Heart right ventricle (tissue), 12 donors: ENCODE measurements around the gene AP2A1. TPM values are rescaled to one million over a fixed set of nuclear protein-coding genes. Genes with fewer than 3 reads are reported as not detected.

Experiments
- microRNA-seq, 2 donors: library from miRNA; unstranded; fragments of <30 nt; microRNA quantifications; one replicate each; pipeline ENCODE4 v1.2.0, GENCODE V29; 2021
- polyA plus RNA-seq, 2 donors: library from polyadenylated mRNA; stranded (reverse); fragments of 200-250 nt; gene quantifications; one replicate each; pipeline ENCODE4 v1.2.3, GENCODE V29; 2013
- total RNA-seq, 10 donors: library from RNA; stranded (reverse); fragmentation: NEBNext Ultra II Directional in 3 of 10; extraction: Animal tissue kit (Norgen Biotek cat#: 25700) in 3 of 10; gene quantifications; one replicate each; pipeline versions ENCODE4 v1.2.1 to v1.2.4, GENCODE V29; 2021 to 2023
- donor health status: ischemic (EF 13 %, LVEDD 7.1; RV severe dilation, severe dysfunction).
- donor health status: healthy with polysubstance abuse.
- donor health status: DM: no; HTN: yes; CAD: no.
- donor health status: DM: no; HTN: no; CAD: no.
- donor health status: ischemic (EF 25% LVEDD 6.9; RV normal size, moderate dysfunction).
- donor health status: ischemic (EF 25% LVEDD 5.7; RV mildly dilated, moderate dysfunction).
- donor health status: healthy.
- donor health status: nonischemic (EF 11% LVEDD 7.7; RV severe dilation, severe dysfunction).
- donor health status: DM: yes; HTN: yes; CAD: no.
- donor health status: PGD.
- donor health status: ischemic (EF 29% LVEDD 5.4; RV normal size, mild dysfunction).
- donor health status: nonischemic (EF 23%, LVEDD 6.1; RV moderate dilation, normal function).

The AP2A1 gene
- total and polyA plus RNA-seq, 12 donors = 36.1 to 108 (median 62.6) TPM

Small RNA genes within 50 kb of the gene (microRNA-seq; reads per million reads assigned to microRNA genes)
- gene MIR4749 (0 to 0.51 reads per million in 2 donors), gene MIR6799 (0 reads per million in 2 donors), gene MIR6800 (0 reads per million in 2 donors)

Other genes with a start within 250 kb of the AP2A1 start
- gene RCN3, start 239.0 kb upstream of the AP2A1 start, total RNA-seq = 10 to 100 TPM in 2 of 10 donors, 1 to 10 TPM in 8; 4.7 to 23.4 (median 6.1) TPM
- gene RCN3, start 239.0 kb upstream of the AP2A1 start, polyA plus RNA-seq = 10 to 100 TPM; 23.6 to 38.3 TPM
- gene NOSIP, start 186.4 kb upstream of the AP2A1 start, total RNA-seq = 10 to 100 TPM; 38.0 to 53.9 (median 45.1) TPM
- gene NOSIP, start 186.4 kb upstream of the AP2A1 start, polyA plus RNA-seq = 100 to 1,000 TPM in 1 of 2 donors, 10 to 100 TPM in 1; 82.6 to 120 TPM
- 1 to 10 TPM in 1 of 10 donors, under 1 TPM in 9; 0.34 to 1.0 (median 0.57) TPM for gene PRRG2, start 185.7 kb upstream of the AP2A1 start, total RNA-seq
- 1 to 10 TPM; 1.1 to 2.4 TPM for gene PRRG2, start 185.7 kb upstream of the AP2A1 start, polyA plus RNA-seq
- gene PRR12, start 175.8 kb upstream of the AP2A1 start, total RNA-seq = 10 to 100 TPM; 11.2 to 19.2 (median 16.7) TPM
- gene PRR12, start 175.8 kb upstream of the AP2A1 start, polyA plus RNA-seq = 10 to 100 TPM in 1 of 2 donors, 1 to 10 TPM in 1; 5.2 to 11.1 TPM
- 100 to 1,000 TPM in 7 of 10 donors, 10 to 100 TPM in 3; 90.4 to 141 (median 113) TPM for gene RRAS, start 126.9 kb upstream of the AP2A1 start, total RNA-seq
- gene RRAS, start 126.9 kb upstream of the AP2A1 start, polyA plus RNA-seq = 100 to 1,000 TPM; 208 to 215 TPM
- 10 to 100 TPM; 41.6 to 60.5 (median 45.2) TPM for gene SCAF1, start 124.8 kb upstream of the AP2A1 start, total RNA-seq
- gene SCAF1, start 124.8 kb upstream of the AP2A1 start, polyA plus RNA-seq = 10 to 100 TPM; 20.2 to 25.8 TPM
- 10 to 100 TPM; 22.3 to 39.4 (median 24.7) TPM for gene IRF3, start 101.1 kb upstream of the AP2A1 start, total RNA-seq
- 10 to 100 TPM; 67.8 to 84.2 TPM for gene IRF3, start 101.1 kb upstream of the AP2A1 start, polyA plus RNA-seq
- 10 to 100 TPM in 5 of 10 donors, 1 to 10 TPM in 5; 7.8 to 14.6 (median 9.8) TPM for gene BCL2L12, start 101.1 kb upstream of the AP2A1 start, total RNA-seq
- 10 to 100 TPM in 1 of 2 donors, 1 to 10 TPM in 1; 8.6 to 19.6 TPM for gene BCL2L12, start 101.1 kb upstream of the AP2A1 start, polyA plus RNA-seq
- 100 to 1,000 TPM; 112 to 146 (median 127) TPM for gene PRMT1, start 89.7 kb upstream of the AP2A1 start, total RNA-seq
- 100 to 1,000 TPM in 1 of 2 donors, 10 to 100 TPM in 1; 80.0 to 270 TPM for gene PRMT1, start 89.7 kb upstream of the AP2A1 start, polyA plus RNA-seq
- under 1 TPM; 0.16 to 0.74 (median 0.47) TPM for gene ADM5, start 77.4 kb upstream of the AP2A1 start, total RNA-seq
- gene ADM5, start 77.4 kb upstream of the AP2A1 start, polyA plus RNA-seq = 1 to 10 TPM; 1.1 to 1.6 TPM
- gene CPT1C, start 75.9 kb upstream of the AP2A1 start, total RNA-seq = 1 to 10 TPM; 1.4 to 3.6 (median 1.9) TPM
- gene CPT1C, start 75.9 kb upstream of the AP2A1 start, polyA plus RNA-seq = 10 to 100 TPM in 1 of 2 donors, 1 to 10 TPM in 1; 4.8 to 10.7 TPM
- under 1 TPM in 8 of 10 donors, not detected in 2; 0.15 to 0.80 (median 0.36) TPM for gene TSKS, start 3.7 kb upstream of the AP2A1 start, total RNA-seq
- gene TSKS, start 3.7 kb upstream of the AP2A1 start, polyA plus RNA-seq = 1 to 10 TPM in 1 of 2 donors, under 1 TPM in 1; 0.64 to 3.4 TPM
- gene FUZ, start 46.3 kb downstream of the AP2A1 start, total RNA-seq = 10 to 100 TPM; 11.4 to 20.8 (median 14.4) TPM
- gene FUZ, start 46.3 kb downstream of the AP2A1 start, polyA plus RNA-seq = 10 to 100 TPM; 16.4 to 24.1 TPM
- 100 to 1,000 TPM in 1 of 10 donors, 10 to 100 TPM in 9; 39.7 to 110 (median 54.9) TPM for gene MED25, start 51.3 kb downstream of the AP2A1 start, total RNA-seq
- 100 to 1,000 TPM in 1 of 2 donors, 10 to 100 TPM in 1; 39.5 to 149 TPM for gene MED25, start 51.3 kb downstream of the AP2A1 start, polyA plus RNA-seq
- 100 to 1,000 TPM in 3 of 10 donors, 10 to 100 TPM in 7; 67.8 to 137 (median 90.0) TPM for gene PTOV1, start 84.2 kb downstream of the AP2A1 start, total RNA-seq
- 100 to 1,000 TPM; 107 to 220 TPM for gene PTOV1, start 84.2 kb downstream of the AP2A1 start, polyA plus RNA-seq
- gene PNKP, start 100.6 kb downstream of the AP2A1 start, total RNA-seq = 10 to 100 TPM; 24.0 to 43.9 (median 34.6) TPM
- gene PNKP, start 100.6 kb downstream of the AP2A1 start, polyA plus RNA-seq = 10 to 100 TPM; 31.8 to 91.7 TPM
- 10 to 100 TPM; 26.0 to 51.9 (median 32.4) TPM for gene AKT1S1, start 110.4 kb downstream of the AP2A1 start, total RNA-seq
- gene AKT1S1, start 110.4 kb downstream of the AP2A1 start, polyA plus RNA-seq = 10 to 100 TPM; 42.6 to 48.1 TPM
- gene TBC1D17, start 110.7 kb downstream of the AP2A1 start, total RNA-seq = 10 to 100 TPM; 40.6 to 57.9 (median 50.6) TPM
- gene TBC1D17, start 110.7 kb downstream of the AP2A1 start, polyA plus RNA-seq = 10 to 100 TPM; 30.4 to 41.7 TPM
- 10 to 100 TPM in 1 of 10 donors, under 1 TPM in 7, not detected in 2; 0.26 to 26.9 (median 0.60) TPM for gene IL4I1, start 129.9 kb downstream of the AP2A1 start, total RNA-seq
- under 1 TPM in 1 of 2 donors, not detected in 1; 0.33 TPM for gene IL4I1, start 129.9 kb downstream of the AP2A1 start, polyA plus RNA-seq
- 10 to 100 TPM in 3 of 10 donors, 1 to 10 TPM in 7; 6.4 to 33.8 (median 9.7) TPM for gene ATF5, start 162.2 kb downstream of the AP2A1 start, total RNA-seq
- gene ATF5, start 162.2 kb downstream of the AP2A1 start, polyA plus RNA-seq = 10 to 100 TPM; 14.1 to 22.0 TPM
- 10 to 100 TPM; 23.1 to 48.1 (median 32.7) TPM for gene NUP62, start 162.5 kb downstream of the AP2A1 start, total RNA-seq
- gene NUP62, start 162.5 kb downstream of the AP2A1 start, polyA plus RNA-seq = 10 to 100 TPM; 13.2 to 19.7 TPM
- 1 to 10 TPM in 1 of 10 donors, under 1 TPM in 8, not detected in 1; 0.11 to 1.1 (median 0.42) TPM for gene SIGLEC11, start 194.2 kb downstream of the AP2A1 start, total RNA-seq
- 1 to 10 TPM in 1 of 2 donors, under 1 TPM in 1; 0.20 to 1.7 TPM for gene SIGLEC11, start 194.2 kb downstream of the AP2A1 start, polyA plus RNA-seq